IMR-90 (cell line): ENCODE measurements around the gene GSTA4. TPM values are rescaled to one million over a fixed set of nuclear protein-coding genes. Genes with fewer than 3 reads are reported as not detected.

ENCODE experiments used
- ATAC-seq: fragments of 200-7000 bp; cut with Tn5 transposase; 2 replicates; pipeline ENCODE4 v1.9.1; 2020; ENCODE audit warnings: low read depth, mild to moderate bottlenecking, moderate library complexity
- BruUV-seq: library from RNA; stranded (reverse); fragments of 400-500 nt; replicated peaks from 2 replicates; lab custom pipeline; 2021; lab: Mats Ljungman, UMichigan
- CTCF ChIA-PET: fragments of 300-600 bp; formaldehyde crosslinking; extraction: SDS; loops from one replicate; lab custom pipeline; 2021; ENCODE audit warnings: antibody characterized with exemption; lab: Yijun Ruan, JAX
- POLR2A ChIA-PET: fragments of 300-600 bp; sonication (Branson Sonifier 250); formaldehyde crosslinking; loops from one replicate; lab custom pipeline; 2022; ENCODE audit warnings: antibody characterized with exemption; ENCODE audit not compliant: unreplicated experiment; lab: Charles Lee
- DNase-seq: peaks from one replicate; pipeline ENCODE4 v3.0.0; 2013
- H2AFZ ChIP-seq: replicated peaks from 2 replicates; pipeline ENCODE3; 2013; ENCODE audit warnings: low read length, mild to moderate bottlenecking; ENCODE audit not compliant: poor library complexity
- H2AK5ac ChIP-seq: 2 replicates; pipeline ENCODE4 v1.6.1; 2013; ENCODE audit warnings: low read depth, low read length, inconsistent platforms
- H2AK9ac ChIP-seq: replicated peaks from 2 replicates; pipeline ENCODE3; 2013; ENCODE audit warnings: mild to moderate bottlenecking, low read depth, low read length, moderate library complexity; ENCODE audit not compliant: poor library complexity
- H2BK120ac ChIP-seq: 2 replicates; pipeline ENCODE4 v1.6.1; 2013; ENCODE audit warnings: low read depth, low read length, inconsistent platforms
- H2BK15ac ChIP-seq: 3 replicates; pipeline ENCODE4 v1.6.1; 2013; ENCODE audit warnings: low read depth, low read length, inconsistent platforms
- H2BK20ac ChIP-seq: 2 replicates; pipeline ENCODE4 v1.6.1; 2013; ENCODE audit warnings: low read depth, mild to moderate bottlenecking, inconsistent platforms, low read length, moderate library complexity
- H2BK5ac ChIP-seq: 2 replicates; pipeline ENCODE4 v1.6.1; 2013; ENCODE audit warnings: mild to moderate bottlenecking, low read depth, low read length, inconsistent platforms; ENCODE audit not compliant: poor library complexity, severe bottlenecking
- H3K14ac ChIP-seq: replicated peaks from 2 replicates; pipeline ENCODE4 v1.6.1; 2013; ENCODE audit warnings: low read depth, low read length, inconsistent platforms
- H3K18ac ChIP-seq: 2 replicates; pipeline ENCODE4 v1.6.1; 2013; ENCODE audit warnings: low read depth, low read length, control low read depth
- H3K23ac ChIP-seq: 2 replicates; pipeline ENCODE4 v1.6.1; 2013; ENCODE audit warnings: low read depth, low read length, inconsistent platforms
- H3K27ac ChIP-seq: 2 replicates; pipeline ENCODE4 v1.5.1; 2013; ENCODE audit warnings: mild to moderate bottlenecking, control low read depth, low read length; ENCODE audit not compliant: insufficient read depth
- H3K27me3 ChIP-seq: 2 replicates; pipeline ENCODE4 v1.6.1; 2013; ENCODE audit warnings: low read length; ENCODE audit not compliant: control insufficient read depth, insufficient read depth
- H3K36me3 ChIP-seq: 2 replicates; pipeline ENCODE4 v1.6.1; 2013; ENCODE audit warnings: low read length, mixed read lengths; ENCODE audit not compliant: control insufficient read depth, insufficient read depth
- H3K4ac ChIP-seq: 2 replicates; pipeline ENCODE4 v1.6.1; 2013; ENCODE audit warnings: low read depth, low read length, inconsistent platforms
- H3K4me1 ChIP-seq: 2 replicates; pipeline ENCODE4 v1.6.1; 2013; ENCODE audit warnings: low read length, mixed read lengths; ENCODE audit not compliant: control insufficient read depth, insufficient read depth
- H3K4me2 ChIP-seq: 2 replicates; pipeline ENCODE4 v1.6.1; 2013; ENCODE audit warnings: low read depth, mild to moderate bottlenecking, control low read depth, low read length, moderate library complexity
- H3K4me3 ChIP-seq: 2 replicates; pipeline ENCODE4 v1.5.1; 2013; ENCODE audit warnings: low read depth, mild to moderate bottlenecking, control low read depth, low read length, moderate library complexity; ENCODE audit not compliant: insufficient read depth
- H3K56ac ChIP-seq: 2 replicates; pipeline ENCODE4 v1.6.1; 2013; ENCODE audit warnings: low read length, inconsistent platforms; ENCODE audit not compliant: insufficient read depth; ENCODE audit errors: extremely low read depth
- H3K79me1 ChIP-seq, 2 experiments: 2 replicates each; pipeline ENCODE4 v1.6.1; 2013; ENCODE audit warnings: low read length in 2 of 2, inconsistent platforms in 1 of 2, low read depth in 1 of 2
- H3K9ac ChIP-seq: 2 replicates; pipeline ENCODE4 v1.6.1; 2013; ENCODE audit warnings: low read depth, low read length, control low read depth
- H3K9me1 ChIP-seq: 2 replicates; pipeline ENCODE4 v1.6.1; 2013; ENCODE audit warnings: low read length, inconsistent platforms; ENCODE audit not compliant: insufficient read depth
- H3K9me3 ChIP-seq: 2 replicates; pipeline ENCODE4 v1.6.1; 2013; ENCODE audit warnings: low read length; ENCODE audit not compliant: control insufficient read depth, insufficient read depth
- H4K20me1 ChIP-seq: 2 replicates; pipeline ENCODE4 v1.6.1; 2013; ENCODE audit warnings: low read length, inconsistent platforms; ENCODE audit not compliant: insufficient read depth
- H4K5ac ChIP-seq: 2 replicates; pipeline ENCODE4 v1.6.1; 2013; ENCODE audit warnings: mild to moderate bottlenecking, low read depth, low read length, control low read depth
- H4K8ac ChIP-seq, 2 experiments: 2 replicates each; pipeline ENCODE4 v1.6.1; 2013; ENCODE audit warnings: low read depth in 2 of 2, low read length in 2 of 2, control low read depth in 1 of 2, inconsistent platforms in 1 of 2
- H4K91ac ChIP-seq: 2 replicates; pipeline ENCODE4 v1.6.1; 2013; ENCODE audit warnings: low read depth, low read length, inconsistent platforms; ENCODE audit not compliant: insufficient read depth
- BHLHE40 ChIP-seq: fragments of 150-350 bp; IDR thresholded peaks from 2 replicates; pipeline ENCODE4 v1.6.1; 2016; ENCODE audit warnings: mild to moderate bottlenecking, low read depth, low read length
- CEBPB ChIP-seq: IDR thresholded peaks from 2 replicates; pipeline ENCODE4 v1.6.1; 2012; ENCODE audit warnings: low read depth, low read length, improper control_type of control experiment
- CHD1 ChIP-seq: IDR thresholded peaks from 2 replicates; pipeline ENCODE4 v1.6.1; 2012; ENCODE audit warnings: low read depth, low read length, improper control_type of control experiment
- CTCF ChIP-seq: conservative IDR thresholded peaks from 2 replicates; pipeline ENCODE4 v1.5.1; 2012; ENCODE audit warnings: mild to moderate bottlenecking, low read depth, low read length, improper control_type of control experiment
- ELK1 ChIP-seq: fragments of 150-350 bp; IDR thresholded peaks from 2 replicates; pipeline ENCODE4 v1.6.1; 2016; ENCODE audit warnings: low read depth, mild to moderate bottlenecking, low read length, moderate library complexity, borderline replicate concordance
- FOS ChIP-seq: fragments of 150-350 bp; IDR thresholded peaks from 2 replicates; pipeline ENCODE4 v1.6.1; 2016; ENCODE audit warnings: low read depth, low read length
- MAFK ChIP-seq: IDR thresholded peaks from 2 replicates; pipeline ENCODE4 v1.6.1; 2012; ENCODE audit warnings: low read depth, low read length, improper control_type of control experiment
- MAZ ChIP-seq: IDR thresholded peaks from 2 replicates; pipeline ENCODE4 v1.6.1; 2012; ENCODE audit warnings: low read depth, mild to moderate bottlenecking, low read length, improper control_type of control experiment, moderate library complexity, borderline replicate concordance
- MXI1 ChIP-seq: IDR thresholded peaks from 2 replicates; pipeline ENCODE4 v1.6.1; 2012; ENCODE audit warnings: low read depth, mild to moderate bottlenecking, low read length, moderate library complexity, borderline replicate concordance
- NFE2L2 ChIP-seq: fragments of 150-350 bp; IDR thresholded peaks from 2 replicates; pipeline ENCODE4 v1.6.1; 2016; ENCODE audit warnings: low read depth, mild to moderate bottlenecking, low read length
- POLR2A ChIP-seq: IDR thresholded peaks from 2 replicates; pipeline ENCODE4 v1.6.1; 2012; ENCODE audit warnings: mild to moderate bottlenecking, low read depth, low read length
- RAD21 ChIP-seq: IDR thresholded peaks from 2 replicates; pipeline ENCODE4 v1.6.1; 2012; ENCODE audit warnings: low read length, improper control_type of control experiment
- RCOR1 ChIP-seq: IDR thresholded peaks from 2 replicates; pipeline ENCODE4 v1.6.1; 2012; ENCODE audit warnings: mild to moderate bottlenecking, low read length, improper control_type of control experiment; ENCODE audit not compliant: insufficient replicate concordance
- RFX5 ChIP-seq: IDR thresholded peaks from 2 replicates; pipeline ENCODE4 v1.8.0; 2012; ENCODE audit warnings: low read depth, mild to moderate bottlenecking, low read length, moderate library complexity
- SMC3 ChIP-seq: fragments of 150-350 bp; IDR thresholded peaks from 2 replicates; pipeline ENCODE4 v1.6.1; 2016; ENCODE audit warnings: low read depth, mild to moderate bottlenecking, antibody characterized with exemption, low read length, moderate library complexity
- USF2 ChIP-seq: fragments of 150-350 bp; IDR thresholded peaks from 2 replicates; pipeline ENCODE4 v1.6.1; 2017; ENCODE audit warnings: mild to moderate bottlenecking, antibody characterized with exemption, low read length, low read depth
- WGBS, 2 experiments: methylation state at CpG; one replicate each; pipeline versions ENCODE4 v1.1.5 to v1.1.7; 2013; ENCODE audit warnings: missing lambda C conversion rate in 2 of 2; ENCODE audit not compliant: insufficient read length in 1 of 2; ENCODE audit errors: extremely low coverage in 2 of 2; 5-methylcytosine and 5-hydroxymethylcytosine counted together
- dilution Hi-C: fragments of 300-500 bp; cut with HindIII; formaldehyde crosslinking; loops from one replicate; pipeline ENCODE4 v1.14.3; 2018; ENCODE audit warnings: low sequenced_read_pairs; ENCODE audit not compliant: unreplicated experiment
- in situ Hi-C: fragments of 300-500 bp; cut with MboI; formaldehyde crosslinking; loops from 3 replicates; pipeline ENCODE4 v1.14.3; 2019; ENCODE audit warnings: low sequenced_read_pairs, inconsistent platforms, mixed read lengths
- intact Hi-C: fragments of 100-400 bp; cut with micrococcal nuclease; formaldehyde crosslinking; loops from 2 replicates; pipeline ENCODE4 v1.10.0; 2022
- polyA plus RNA-seq, 3 experiments: library from polyadenylated mRNA; depleted of rRNA; stranded (reverse); fragments of >200 nt; gene quantifications; 2 replicates each; pipeline ENCODE4 v1.2.3, GENCODE V29; 2012; ENCODE audit warnings: low replicate concordance in 1 of 3
- total RNA-seq: library from RNA; depleted of rRNA; stranded (reverse); fragments of >200 nt; gene quantifications from 2 replicates; pipeline ENCODE4 v1.2.3, GENCODE V29; 2012

GSTA4 gene
- total and polyA plus RNA-seq, 2 of the 4 experiments (the other 2 are of a cell fraction), result 26.9 to 35.6 TPM

GRCh38 chr6:52965380-52965779 is 29.7 kb downstream of the GSTA4 start:
- peaks cover 14% of the 10 kb centered on the region for H3K27me3 ChIP-seq
- ChIA-PET POLR2A (no interaction called here), CTCF (no interaction called here)
- no peak overlapping the region for H2BK5ac ChIP-seq
- H3K14ac ChIP-seq, result no peak overlapping the region
- no peaks in the 10 kb centered on the region for H3K79me1 ChIP-seq
- no peak overlapping the region for H3K4me3 ChIP-seq
- TF ChIP-seq MAFK (no peak), RAD21 (no peak), NFE2L2 (no peak), RCOR1 (no peak), MXI1 (no peak), CTCF (no peak), ELK1 (no peak), USF2 (no peak), FOS (no peak), BHLHE40 (no peak), CHD1 (no peak), POLR2A (no peak), SMC3 (no peak), RFX5 (no peak), CEBPB (no peak), MAZ (no peak)
- H2BK20ac ChIP-seq, result no peak overlapping the region
- H2AFZ ChIP-seq, result no peak overlapping the region
- no peaks in the 10 kb centered on the region for H4K20me1 ChIP-seq
- in situ Hi-C loops (no loop called here), intact Hi-C loops (no loop called here), dilution Hi-C loops (no loop called here)
- no peak overlapping the region for H2AK5ac ChIP-seq
- H2BK120ac ChIP-seq, result no peak overlapping the region
- DNase-seq, result no peak
- no peak overlapping the region for H3K56ac ChIP-seq
- WGBS, 2 experiments, result 60% methylated on average over 1 of the region's 4 CpGs; no CpG with 5 or more reads in 1 of the 2 experiments
- no peak overlapping the region for H3K23ac ChIP-seq
- no peak overlapping the region for H4K5ac ChIP-seq
- no TSS peak for BruUV-seq
- H3K18ac ChIP-seq, result no peak overlapping the region
- H4K8ac ChIP-seq, result no peak overlapping the region
- H2AK9ac ChIP-seq, result no peak overlapping the region
- H3K9me1 ChIP-seq, result no peaks in the 10 kb centered on the region
- no peak overlapping the region for H3K27ac ChIP-seq
- H3K4ac ChIP-seq, result no peak overlapping the region
- no peak overlapping the region for H3K4me2 ChIP-seq
- H3K4me1 ChIP-seq, result no peaks in the 10 kb centered on the region
- no peak overlapping the region for H4K91ac ChIP-seq
- H3K36me3 ChIP-seq, result no peaks in the 10 kb centered on the region
- H2BK15ac ChIP-seq, result no peak overlapping the region
- no peak overlapping the region for H3K9ac ChIP-seq
- H3K9me3 ChIP-seq, result peaks cover 4% of the 10 kb centered on the region
- ATAC-seq, result no peak
